HTR-8/SVneo (cell line): ENCODE results near the gene SOCS3.

ENCODE experiments used
- DNase-seq: peaks from one replicate; pipeline ENCODE4 v3.0.0; 2011; ENCODE audit warnings: low spot score, mixed read lengths; ENCODE audit not compliant: insufficient read length
- FAIRE-seq: peaks from 2 replicates; lab custom pipeline; 2011; peaks lifted over from hg19 to GRCh38; lab: Jason Lieb, UNC

SOCS3 gene

DNA sequence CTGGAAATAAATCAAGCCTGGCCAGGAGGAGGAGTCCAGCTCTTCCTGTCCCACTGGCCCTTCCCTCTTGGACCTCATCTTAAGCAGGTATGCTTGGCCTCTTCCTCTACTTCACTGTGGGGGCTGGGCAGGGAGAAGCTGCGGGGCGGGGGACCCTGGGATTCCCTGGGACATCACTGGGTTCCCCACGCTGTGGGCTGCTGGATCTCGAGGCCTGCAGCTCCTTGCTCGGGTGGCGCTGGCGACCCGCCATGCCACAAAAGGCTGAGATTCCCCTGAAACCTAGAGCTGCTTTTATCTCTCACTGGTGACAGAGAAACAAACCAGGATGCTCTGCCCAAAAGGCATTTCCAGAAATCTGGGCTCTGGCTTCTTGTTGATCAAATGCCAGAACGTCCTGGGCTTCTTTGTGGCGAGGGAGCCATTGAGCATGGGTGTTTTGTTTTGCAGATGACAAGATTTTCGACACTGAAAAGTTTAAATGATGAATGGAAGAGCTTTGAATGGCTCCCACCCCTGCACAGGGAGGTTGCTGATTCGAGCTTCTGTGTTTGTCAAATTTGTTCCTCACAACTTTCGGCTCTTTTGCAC is 10.0 kb upstream of the SOCS3 start:
- no peak for FAIRE-seq
- no peak for DNase-seq

DNA sequence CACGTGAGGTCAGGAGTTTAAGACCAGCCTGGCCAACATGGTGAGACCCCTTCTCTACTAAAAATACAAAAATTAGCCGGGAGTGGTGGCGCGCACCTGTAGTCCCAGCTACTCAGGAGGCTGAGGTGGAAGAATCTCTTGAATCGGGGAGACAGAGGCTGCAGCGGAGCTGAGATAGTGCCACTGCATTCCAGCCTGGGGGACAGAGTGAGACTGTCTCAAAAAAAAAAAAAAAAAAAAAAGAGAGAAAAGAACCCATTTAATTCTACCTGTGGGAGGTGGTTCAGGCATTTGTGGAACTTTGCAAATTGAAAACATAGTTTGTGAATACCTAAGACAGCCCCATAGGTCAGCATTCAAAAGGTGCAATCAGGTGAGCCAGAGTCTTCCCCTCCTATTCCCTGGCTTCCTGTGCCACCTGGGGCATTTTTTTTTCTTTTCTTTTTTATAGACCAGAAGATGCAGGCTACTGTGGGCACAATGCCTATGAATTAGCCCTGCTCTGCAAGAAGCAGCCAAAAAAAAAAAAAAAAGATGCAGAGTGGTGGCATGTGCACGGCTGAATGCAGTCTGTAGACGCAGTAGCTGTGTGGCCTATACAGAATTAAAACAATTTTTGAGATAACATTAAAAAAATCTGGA is 9.1 kb upstream of the SOCS3 start:
- DNase-seq (no peak), FAIRE-seq (no peak)

DNA sequence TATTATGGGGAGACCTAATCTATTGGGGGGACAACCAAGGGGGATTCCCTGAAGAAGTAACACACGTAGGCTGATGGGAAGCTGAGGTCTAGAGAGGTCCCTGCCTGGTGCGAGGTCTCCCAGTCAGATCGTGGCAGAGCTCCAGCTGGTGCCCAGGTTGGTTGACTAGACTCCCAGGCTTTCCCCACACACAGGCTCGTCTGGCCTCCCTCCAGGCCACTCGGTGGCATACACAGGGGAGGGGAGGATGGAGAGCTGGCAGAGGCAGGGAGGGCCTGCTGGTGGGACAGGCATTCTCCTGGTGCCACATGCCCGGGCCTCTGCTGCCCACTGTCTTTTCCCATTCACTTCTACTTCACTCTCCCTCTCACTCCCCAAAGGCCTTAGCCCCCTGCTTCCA is 8.5 kb upstream of the SOCS3 start:
- DNase-seq (no peak), FAIRE-seq (no peak)

DNA sequence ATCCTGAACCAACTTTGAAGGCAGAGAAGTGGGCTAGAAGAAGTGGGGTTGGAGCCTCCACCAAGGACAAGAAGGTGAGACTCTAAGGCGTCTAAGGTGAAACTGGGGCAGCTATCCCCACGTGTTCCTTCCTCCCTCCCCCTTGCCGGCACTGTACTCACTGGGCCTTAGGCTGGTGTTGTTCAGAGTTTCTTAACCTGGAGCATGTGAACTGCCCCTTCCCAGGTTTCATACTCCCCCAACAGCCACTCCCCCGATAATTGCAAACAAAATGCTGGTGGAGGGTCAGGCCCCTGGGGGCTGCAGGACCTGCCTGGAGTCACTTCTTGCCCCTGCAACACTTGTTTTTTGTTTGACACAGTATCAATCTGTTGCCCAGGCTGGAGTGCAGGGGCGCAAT is 7.3 kb upstream of the SOCS3 start:
- FAIRE-seq (no peak), DNase-seq (no peak)

DNA sequence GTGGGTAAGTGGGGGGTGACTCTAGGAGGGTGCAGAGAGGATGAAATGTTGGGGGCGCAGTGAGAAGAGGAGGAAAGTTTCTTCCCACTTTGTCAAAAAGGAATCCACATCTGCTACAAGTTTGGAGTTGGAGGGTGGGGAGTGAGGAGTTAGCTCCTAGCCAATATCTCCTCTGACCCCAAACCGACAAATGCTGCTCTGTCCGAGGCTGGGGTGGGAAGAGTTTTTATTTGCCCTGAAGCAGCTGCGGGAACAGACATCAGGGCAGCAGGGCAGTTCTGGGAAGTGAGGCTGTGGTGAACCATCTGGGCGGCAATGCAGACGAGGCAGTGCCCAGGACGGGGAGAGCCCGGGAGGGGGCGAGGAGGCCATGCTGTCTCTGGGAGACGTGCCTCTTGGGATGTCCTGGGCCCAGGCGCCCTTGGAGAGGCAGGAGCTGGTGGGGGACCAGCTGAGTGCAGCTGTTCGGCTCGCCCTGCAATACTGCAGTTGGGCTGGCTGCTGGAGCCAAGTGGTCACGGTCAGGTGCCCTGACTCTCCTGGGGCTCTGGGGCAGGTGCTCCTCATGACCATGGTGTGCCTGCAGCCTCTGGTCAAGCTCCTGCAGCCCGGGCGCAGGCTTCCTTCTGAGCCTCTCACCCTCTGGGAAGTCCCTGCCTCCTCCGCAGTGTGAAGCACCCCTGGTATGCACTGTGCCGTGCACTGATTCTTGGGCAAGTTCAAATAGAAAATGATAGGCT is 6.4 kb upstream of the SOCS3 start:
- FAIRE-seq (peak; percentile 52), DNase-seq (no peak)

DNA sequence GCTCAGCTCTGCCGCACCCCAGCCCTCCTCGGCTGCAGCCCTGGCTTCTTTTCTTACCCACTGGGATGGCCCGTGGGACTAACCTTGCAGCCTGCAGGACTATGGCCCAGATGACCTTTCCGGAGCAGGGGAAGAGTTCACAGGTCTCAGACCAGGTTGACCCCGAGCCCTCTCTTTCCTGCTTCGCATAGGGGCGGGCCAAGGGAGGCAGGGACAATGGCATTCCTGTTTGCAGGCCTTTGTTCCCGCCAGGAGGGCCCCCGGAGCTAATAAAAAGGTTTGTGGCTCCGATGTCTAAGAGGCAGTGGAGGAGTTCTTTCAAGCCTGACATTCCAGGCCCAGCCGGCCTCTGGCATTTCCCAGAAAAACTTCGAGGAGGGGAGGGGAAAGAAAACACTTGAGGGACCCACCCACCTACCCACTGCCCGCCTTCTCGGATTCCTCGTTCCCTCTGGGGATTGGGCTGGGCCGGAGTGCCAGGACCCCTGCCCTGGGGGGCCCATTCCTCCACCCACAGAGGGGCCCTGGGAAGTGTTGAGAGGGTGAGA is 5.8 kb upstream of the SOCS3 start:
- no peak for FAIRE-seq
- DNase-seq = peak; percentile 80

DNA sequence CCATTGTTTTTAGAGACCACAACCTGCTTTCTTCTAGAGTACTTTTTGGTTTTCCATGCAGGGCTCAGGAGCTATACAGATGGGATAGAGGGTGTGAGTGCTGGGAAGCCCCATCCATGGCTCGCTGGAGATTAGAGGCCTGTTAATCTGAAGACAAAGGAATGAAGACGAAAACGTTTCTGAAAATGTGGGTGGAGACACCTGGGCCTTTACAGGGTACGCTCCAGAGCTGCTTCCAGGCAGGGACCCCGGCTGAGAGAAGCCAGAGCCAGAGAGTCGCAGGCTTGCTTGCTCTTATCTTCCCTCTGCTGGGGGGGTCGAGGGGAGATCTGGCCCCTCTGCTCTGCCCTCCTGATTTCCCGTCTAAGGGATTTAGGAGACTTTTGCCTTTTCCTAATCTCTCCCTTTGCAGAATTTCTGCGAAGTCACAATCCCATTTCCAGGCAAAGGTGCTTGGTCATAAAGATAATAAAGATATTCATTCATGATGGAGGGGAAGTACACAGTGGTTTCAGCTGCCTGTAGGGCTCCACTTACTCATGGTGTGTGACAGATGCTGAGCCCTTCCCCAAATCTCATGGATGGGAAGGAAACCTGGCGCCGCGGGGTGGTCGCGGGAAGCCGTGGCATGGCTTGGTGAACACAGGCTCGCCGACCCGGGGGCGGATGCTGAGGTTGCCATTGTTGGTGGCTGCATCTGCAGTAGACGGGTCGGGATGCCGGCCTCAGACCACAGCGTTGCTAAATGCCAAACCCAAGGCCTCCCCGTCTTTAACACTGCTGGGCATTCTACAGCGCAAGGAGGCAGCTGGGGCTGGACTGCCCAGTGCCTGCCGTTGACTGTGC is 4.8 kb upstream of the SOCS3 start:
- DNase-seq (no peak), FAIRE-seq (no peak)

DNA sequence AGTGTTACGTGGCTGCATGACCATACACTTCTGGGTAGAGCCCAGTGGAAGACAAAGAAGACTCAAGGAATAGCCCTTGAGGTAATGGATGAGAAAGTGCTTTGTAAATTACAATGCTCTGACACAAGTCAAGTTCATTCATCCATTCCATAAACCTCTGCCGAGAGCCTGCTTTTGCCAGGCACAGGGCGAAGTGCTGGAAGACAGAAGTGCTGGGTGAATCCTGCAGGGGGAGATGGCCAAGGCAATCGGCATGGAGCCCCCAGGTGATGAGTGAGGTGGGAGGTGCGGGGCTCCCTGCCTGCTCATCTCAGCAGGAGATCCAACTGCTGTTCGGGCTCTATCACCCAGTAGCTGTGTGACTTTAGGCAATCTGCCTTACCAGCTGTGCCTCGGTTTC is 2.8 kb upstream of the SOCS3 start:
- FAIRE-seq (no peak), DNase-seq (no peak)

DNA sequence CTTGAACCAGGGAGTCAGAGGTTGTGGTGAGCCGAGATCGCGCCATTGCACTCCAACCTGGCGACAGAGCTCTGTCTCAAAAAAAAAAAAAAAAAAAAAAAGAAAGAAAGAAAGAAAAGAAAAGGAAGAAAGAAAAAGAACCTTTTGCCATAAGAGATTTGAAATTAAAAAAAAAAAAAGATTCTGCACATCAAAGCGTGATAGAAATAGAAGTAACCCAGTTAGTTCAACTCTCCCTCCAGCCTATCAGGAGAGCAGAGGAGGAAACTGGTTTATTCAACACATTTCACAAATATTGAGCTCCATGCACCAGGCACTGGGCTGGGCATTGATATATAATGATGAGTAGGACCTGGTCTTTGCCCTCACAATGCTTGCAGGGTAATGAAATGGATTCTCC is 2.4 kb upstream of the SOCS3 start:
- FAIRE-seq = no peak
- DNase-seq = no peak

DNA sequence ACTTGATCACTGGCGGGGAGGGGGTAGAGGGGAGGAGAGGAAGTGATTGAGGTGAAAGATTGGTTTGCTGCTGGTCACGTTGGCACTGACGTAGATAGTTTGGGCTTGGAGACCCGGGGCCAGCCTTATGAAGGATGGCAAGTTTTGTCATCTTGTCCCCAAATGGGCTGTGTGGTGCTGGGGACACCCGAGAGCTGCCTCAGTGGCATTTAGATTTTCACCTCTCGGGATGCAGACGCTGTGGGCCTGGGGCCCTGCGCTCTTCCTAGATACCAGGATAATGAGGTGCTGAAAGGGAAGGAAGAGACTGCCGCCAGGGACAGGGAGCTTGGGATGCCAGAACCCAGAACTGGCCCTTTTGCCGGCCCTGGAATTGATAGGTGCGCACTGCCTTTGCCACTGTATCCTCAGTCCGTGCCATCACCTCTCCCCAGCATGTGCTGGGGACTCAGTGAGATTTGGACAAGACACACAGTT is 1.4 kb upstream of the SOCS3 start:
- no peak for FAIRE-seq

DNA sequence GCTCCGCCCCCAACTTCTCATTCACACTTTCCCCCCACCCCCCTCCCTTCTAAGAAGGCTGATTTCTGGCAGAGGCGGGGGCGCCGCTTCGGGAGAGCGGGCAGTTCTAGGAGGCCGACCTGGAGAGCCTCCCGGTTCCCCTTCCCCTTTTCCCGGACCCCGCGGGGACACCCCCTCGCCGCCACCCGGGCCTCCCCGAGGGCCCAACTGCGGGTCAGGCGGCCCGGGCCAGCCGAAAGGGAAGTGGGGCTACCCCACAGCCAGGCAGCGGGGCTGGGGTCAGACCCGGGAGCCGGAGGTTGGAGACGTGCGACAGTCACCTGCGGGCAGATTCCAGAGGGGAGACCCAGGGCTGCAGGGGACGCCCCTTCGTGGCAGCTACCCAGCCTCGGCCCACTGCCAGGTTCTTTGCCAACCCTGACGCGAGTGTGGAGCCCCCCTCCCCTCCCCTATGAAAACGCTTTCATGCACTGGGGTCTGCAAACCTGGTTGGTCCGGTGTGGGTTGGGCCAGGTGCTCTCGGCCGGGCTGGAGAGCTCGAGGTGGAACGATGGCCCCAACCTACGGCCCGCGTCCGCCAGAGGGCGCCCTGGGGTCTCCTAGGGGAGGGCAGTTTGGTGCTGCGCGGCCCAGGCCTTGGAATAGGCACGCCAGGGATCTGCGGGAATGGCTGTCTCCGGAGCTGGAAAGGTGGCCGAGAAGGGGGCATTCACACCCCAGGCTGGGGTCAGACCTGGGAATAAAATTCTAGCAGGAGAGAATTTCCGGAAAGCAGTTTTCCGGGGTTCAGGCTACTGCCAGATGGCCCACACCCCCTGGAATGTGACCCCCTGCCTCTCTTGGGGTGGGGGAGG is 721 bp upstream of the SOCS3 start:
- DNase-seq = peak; percentile 94
- peak; percentile 89 for FAIRE-seq

More for the DNA sequence above, 1.4 kb upstream of the SOCS3 start:
- no peak for DNase-seq

DNA sequence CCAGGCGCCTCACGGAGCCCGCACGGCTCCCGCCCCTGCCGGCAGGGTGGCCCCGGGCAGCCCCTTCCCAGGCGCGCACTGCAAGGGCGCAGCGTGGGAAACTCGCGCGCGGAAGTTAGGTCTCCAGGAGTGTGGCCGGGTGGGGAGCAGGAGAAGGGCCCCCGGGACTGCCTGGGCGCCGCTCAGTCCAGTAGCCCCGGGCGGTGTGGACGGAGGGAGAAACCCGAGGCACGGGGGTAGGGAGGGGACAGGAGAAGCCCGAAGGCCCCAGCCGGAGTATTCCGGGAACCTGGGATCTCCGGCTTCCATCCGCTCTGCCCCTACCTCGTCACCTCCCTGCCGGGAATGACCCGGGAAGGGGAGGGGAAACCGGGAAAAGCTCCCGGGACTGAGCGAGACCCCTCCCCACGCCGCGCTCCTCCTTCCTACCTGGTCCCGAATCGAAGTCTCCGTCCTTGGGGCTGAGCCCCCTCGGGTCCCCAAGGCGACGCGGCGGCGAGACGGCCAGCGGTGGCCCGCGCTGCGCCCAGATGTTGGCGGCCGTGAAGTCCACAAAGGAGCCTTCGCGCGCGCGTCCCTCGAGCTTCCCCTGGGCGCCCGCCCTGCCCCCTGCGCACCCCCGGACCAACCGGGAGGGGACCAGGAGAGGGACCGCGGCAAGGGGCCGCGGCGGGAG is 418 bp downstream of the SOCS3 start:
- FAIRE-seq (no peak), DNase-seq (no peak)

DNA sequence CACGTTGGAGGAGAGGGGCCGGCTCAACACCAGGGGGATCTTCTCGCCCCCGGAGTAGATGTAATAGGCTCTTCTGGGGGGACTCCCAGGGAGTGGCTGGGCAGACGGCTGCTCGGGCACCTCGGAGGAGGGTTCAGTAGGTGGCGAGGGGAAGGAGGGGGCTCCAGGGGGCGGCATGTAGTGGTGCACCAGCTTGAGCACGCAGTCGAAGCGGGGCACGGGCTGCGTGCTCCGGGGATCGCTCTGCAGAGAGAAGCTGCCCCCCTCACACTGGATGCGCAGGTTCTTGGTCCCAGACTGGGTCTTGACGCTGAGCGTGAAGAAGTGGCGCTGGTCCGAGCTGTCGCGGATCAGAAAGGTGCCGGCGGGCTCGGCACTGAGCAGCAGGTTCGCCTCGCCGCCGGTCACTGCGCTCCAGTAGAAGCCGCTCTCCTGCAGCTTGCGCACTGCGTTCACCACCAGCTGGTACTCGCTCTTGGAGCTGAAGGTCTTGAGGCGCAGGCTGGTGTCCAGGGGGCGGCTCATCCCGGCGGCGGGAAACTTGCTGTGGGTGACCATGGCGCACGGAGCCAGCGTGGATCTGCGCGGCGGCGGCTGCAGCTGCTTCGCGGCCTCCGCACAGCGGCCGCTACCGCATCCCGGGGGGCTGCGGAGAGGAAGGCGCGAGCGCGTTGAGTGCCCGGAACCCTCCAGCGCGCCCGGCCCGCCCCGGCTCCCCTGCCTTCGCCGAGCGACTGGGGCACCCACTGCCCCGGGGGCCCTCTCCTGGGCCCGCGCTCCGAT is 1.1 kb downstream of the SOCS3 start:
- FAIRE-seq = no peak
- DNase-seq = no peak

DNA sequence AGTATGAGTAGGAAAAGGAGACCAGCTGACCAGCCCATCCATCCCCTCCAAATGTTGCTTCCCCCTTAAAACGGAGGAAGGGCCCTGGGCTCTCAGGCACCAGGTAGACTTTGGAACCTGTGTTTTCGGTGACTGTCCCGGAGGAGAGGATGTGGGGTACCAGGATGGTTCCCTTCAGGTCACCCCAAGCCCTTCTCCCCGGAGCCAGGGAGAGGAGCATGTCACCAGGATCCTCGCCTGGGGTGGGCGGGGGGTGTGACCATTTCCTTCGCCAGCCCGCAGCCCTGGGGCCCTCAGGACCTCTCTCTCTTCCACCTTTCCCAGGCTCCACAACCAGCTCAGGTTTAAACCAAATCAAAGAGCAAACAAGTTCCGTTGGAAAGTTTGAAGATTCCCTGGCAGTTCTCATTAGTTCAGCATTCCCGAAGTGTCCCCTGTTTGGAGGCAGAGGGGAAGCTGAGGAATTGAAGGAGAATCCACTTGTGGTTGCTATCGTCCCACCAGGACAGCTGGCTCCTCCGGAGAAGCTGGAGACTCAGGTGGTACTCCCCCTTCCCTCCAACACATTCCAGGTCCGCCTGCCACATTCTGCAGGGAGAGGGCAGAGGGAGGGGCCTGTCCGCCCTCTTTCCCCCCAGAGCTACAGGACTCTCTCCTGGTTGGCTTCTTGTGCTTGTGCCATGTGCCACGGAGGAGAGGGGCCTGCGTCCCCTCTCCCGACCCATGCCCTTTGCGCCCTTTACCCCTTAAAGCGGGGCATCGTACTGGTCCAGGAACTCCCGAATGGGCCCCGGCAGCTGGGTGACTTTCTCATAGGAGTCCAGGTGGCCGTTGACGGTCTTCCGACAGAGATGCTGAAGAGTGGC is 2.0 kb downstream of the SOCS3 start:
- FAIRE-seq (no peak), DNase-seq (no peak)

DNA sequence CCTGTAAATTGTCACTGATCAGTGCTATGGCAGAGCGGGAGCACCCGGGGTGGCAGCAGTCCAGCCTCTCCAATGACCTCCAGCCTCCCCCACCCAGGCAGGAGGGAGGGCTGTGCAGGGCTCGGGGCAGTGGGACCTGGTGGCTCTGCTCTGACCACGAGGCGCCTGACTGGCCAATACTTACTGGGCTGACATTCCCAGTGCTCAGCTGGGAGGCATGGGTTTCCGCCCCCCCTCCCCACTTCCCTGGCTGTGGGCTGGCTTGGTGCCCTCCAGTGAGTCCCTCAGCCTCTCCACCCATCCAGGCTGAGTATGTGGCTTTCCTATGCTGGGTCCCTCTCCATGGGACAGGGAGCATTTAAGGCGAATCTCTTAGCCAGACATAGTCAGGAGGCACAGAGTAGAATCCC is 2.7 kb downstream of the SOCS3 start:
- DNase-seq = no peak
- peak; percentile 89 for FAIRE-seq

DNA sequence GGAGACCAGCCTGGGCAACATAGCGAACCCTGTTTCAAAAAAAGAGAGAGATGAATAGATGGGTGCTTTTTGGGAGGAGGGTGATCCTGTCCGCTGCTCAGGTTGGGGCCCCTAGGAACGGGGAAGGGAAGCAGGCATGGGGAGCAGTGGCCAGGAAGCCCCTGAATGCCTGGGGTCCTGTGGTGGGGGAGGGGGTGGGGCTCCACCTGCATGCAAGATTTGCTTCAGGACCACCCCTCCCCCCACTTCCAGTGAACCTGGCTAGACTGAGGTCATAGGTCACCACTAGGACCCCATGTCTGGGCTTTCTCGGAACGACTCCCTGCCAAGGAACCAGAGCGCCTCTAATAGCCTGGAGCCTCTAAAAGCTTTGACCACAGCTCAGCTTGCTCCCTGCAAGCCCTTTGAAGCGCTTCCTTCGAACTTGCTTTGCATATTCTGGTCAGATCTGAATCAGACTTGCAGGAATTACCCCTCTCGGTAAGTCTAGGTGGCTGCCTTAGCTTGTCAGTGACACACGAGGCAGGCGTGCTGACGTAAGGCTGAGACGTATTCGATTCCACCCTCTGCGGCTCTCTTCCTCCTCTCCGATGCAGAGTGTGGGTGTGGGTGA is 3.7 kb downstream of the SOCS3 start:
- peak; percentile 84 for FAIRE-seq
- no peak for DNase-seq

DNA sequence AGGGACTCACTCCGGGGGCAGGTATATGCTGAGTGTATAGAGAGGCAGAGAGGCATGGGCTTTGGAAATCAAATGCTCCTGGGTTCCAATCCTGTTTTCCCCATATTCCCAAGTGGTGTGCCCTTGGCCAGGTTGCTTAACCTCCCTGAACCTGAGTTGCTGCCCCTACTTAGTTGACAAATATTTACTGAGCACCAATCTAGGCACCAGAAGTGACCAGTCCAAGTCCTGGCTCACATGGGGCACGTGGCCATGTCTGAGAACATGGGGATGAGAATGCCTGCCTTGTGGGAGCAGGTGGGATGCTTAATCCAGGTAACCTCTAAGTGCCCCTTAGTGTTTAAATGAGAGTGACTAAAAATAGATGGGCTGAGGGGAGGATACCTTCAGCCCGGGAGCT is 4.2 kb downstream of the SOCS3 start:
- peak; percentile 36 for FAIRE-seq
- no peak for DNase-seq
